ENCODE measurements around the gene C17orf78.
"Not testable (repeated sequence)": the region's sequence is repeated elsewhere in the genome, so short reads cannot be mapped to it uniquely, and the experiment has no call there.

The C17orf78 gene

GRCh38 chr17:37399265-37399803, 23.5 kb downstream of the C17orf78 start:
- no peak overlapping the region for H3K9ac ChIP-seq (ENCODE audit: low read depth, low read length, poor library complexity, severe bottlenecking)
- no peak overlapping the region for H3K4me3 ChIP-seq (ENCODE audit: low read length, poor library complexity, severe bottlenecking)
- no peaks in the 10 kb centered on the region for H3F3A ChIP-seq (ENCODE audit: low read depth)
- no peak overlapping the region for H2AFZ ChIP-seq (ENCODE audit: low read length)
- H3K4me1 ChIP-seq (ENCODE audit: insufficient read depth, low read length, poor library complexity, severe bottlenecking): peaks cover 11% of the 10 kb centered on the region
- peaks cover 10% of the 10 kb centered on the region; the same call in 1 of the 2 replicates for H3K79me2 ChIP-seq (ENCODE audit: insufficient read depth, low read length)
- no peaks in the 10 kb centered on the region for H3K9me2 ChIP-seq (replicated peaks; ENCODE audit: low read depth, low read length)
- H3K9me3 ChIP-seq (ENCODE audit: insufficient read depth, low read depth, low read length): no peaks in the 10 kb centered on the region
- no peaks in the 10 kb centered on the region for H4K20me1 ChIP-seq (ENCODE audit: insufficient read depth, low read length, poor library complexity, severe bottlenecking)
- H3K36me3 ChIP-seq (ENCODE audit: insufficient read depth, low read length): no peaks in the 10 kb centered on the region
- no peaks in the 10 kb centered on the region for H3K27me3 ChIP-seq (ENCODE audit: insufficient read depth, low read length, poor library complexity, severe bottlenecking)
- no peak overlapping the region for H3K4me2 ChIP-seq (ENCODE audit: low read depth, low read length, poor library complexity, severe bottlenecking)
- no peak for TF ChIP-seq EZH2phosphoT487 (IDR thresholded peaks at IDR 0.05; ENCODE audit: borderline replicate concordance)
- no peak for TF ChIP-seq CTCF (conservative IDR thresholded peaks at IDR 0.05; ENCODE audit: low read length)

- Histone ChIP-seq H3K4me2 (ENCODE audit: low read depth, low read length, poor library complexity, severe bottlenecking) (no peak overlapping the region), H2AFZ (ENCODE audit: low read length) (no peak overlapping the region), H3K27me3 (ENCODE audit: insufficient read depth, low read length, poor library complexity, severe bottlenecking) (no peaks in the 10 kb centered on the region), H3K9ac (ENCODE audit: low read depth, low read length, poor library complexity, severe bottlenecking) (no peak overlapping the region), H3K36me3 (ENCODE audit: insufficient read depth, low read length) (no peaks in the 10 kb centered on the region), H3F3A (ENCODE audit: low read depth) (no peaks in the 10 kb centered on the region), H3K4me1 (ENCODE audit: insufficient read depth, low read length, poor library complexity, severe bottlenecking) (peaks cover 21% of the 10 kb centered on the region), H3K9me3 (ENCODE audit: insufficient read depth, low read depth, low read length) (no peaks in the 10 kb centered on the region), H4K20me1 (ENCODE audit: insufficient read depth, low read length, poor library complexity, severe bottlenecking) (no peaks in the 10 kb centered on the region), H3K9me2 (replicated peaks; ENCODE audit: low read depth, low read length) (no peaks in the 10 kb centered on the region), H3K79me2 (ENCODE audit: insufficient read depth, low read length) (peaks cover 20% of the 10 kb centered on the region), H3K4me3 (ENCODE audit: low read length, poor library complexity, severe bottlenecking) (no peak overlapping the region)
- TF ChIP-seq CTCF (conservative IDR thresholded peaks at IDR 0.05; ENCODE audit: low read length): no peak
- TF ChIP-seq EZH2phosphoT487 (IDR thresholded peaks at IDR 0.05; ENCODE audit: borderline replicate concordance): no peak
Measured at GRCh38 chr17:37400505-37400904, 24.7 kb downstream of the C17orf78 start.

GRCh38 chr17:37405522-37405921, 29.7 kb downstream of the C17orf78 start:
- Histone ChIP-seq H3K4me1 (ENCODE audit: insufficient read depth, low read length, poor library complexity, severe bottlenecking) (peaks cover 50% of the 10 kb centered on the region), H3K4me3 (ENCODE audit: low read length, poor library complexity, severe bottlenecking) (peak overlapping the region; percentile 86), H3K9ac (ENCODE audit: low read depth, low read length, poor library complexity, severe bottlenecking) (peak overlapping the region; percentile 98), H3K79me2 (ENCODE audit: insufficient read depth, low read length) (peaks cover 64% of the 10 kb centered on the region), H3K4me2 (ENCODE audit: low read depth, low read length, poor library complexity, severe bottlenecking) (peak overlapping the region; percentile 74)
- H3K9me3 ChIP-seq (ENCODE audit: insufficient read depth, low read depth, low read length); H3K36me3 ChIP-seq (ENCODE audit: insufficient read depth, low read length); H3K27me3 ChIP-seq (ENCODE audit: insufficient read depth, low read length, poor library complexity, severe bottlenecking); H4K20me1 ChIP-seq (ENCODE audit: insufficient read depth, low read length, poor library complexity, severe bottlenecking); H2AFZ ChIP-seq (ENCODE audit: low read length); H3F3A ChIP-seq (ENCODE audit: low read depth); H3K9me2 ChIP-seq (replicated peaks; ENCODE audit: low read depth, low read length): not testable (repeated sequence)

- no peaks in the 10 kb centered on the region for H3K27me3 ChIP-seq (ENCODE audit: insufficient read depth, low read length, poor library complexity, severe bottlenecking)
- no peaks in the 10 kb centered on the region for H3K9me2 ChIP-seq (replicated peaks; ENCODE audit: low read depth, low read length)
- H3K79me2 ChIP-seq (ENCODE audit: insufficient read depth, low read length): peaks cover 68% of the 10 kb centered on the region
- peak overlapping the region; percentile 74 for H3K4me2 ChIP-seq (ENCODE audit: low read depth, low read length, poor library complexity, severe bottlenecking)
- no peaks in the 10 kb centered on the region for H3K9me3 ChIP-seq (ENCODE audit: insufficient read depth, low read depth, low read length)
- H3K4me1 ChIP-seq (ENCODE audit: insufficient read depth, low read length, poor library complexity, severe bottlenecking): peaks cover 52% of the 10 kb centered on the region
- H2AFZ ChIP-seq (ENCODE audit: low read length): peak overlapping the region; percentile 91
- no peaks in the 10 kb centered on the region for H3K36me3 ChIP-seq (ENCODE audit: insufficient read depth, low read length)
- peak overlapping the region; percentile 98 for H3K9ac ChIP-seq (ENCODE audit: low read depth, low read length, poor library complexity, severe bottlenecking)
- peak overlapping the region; percentile 86 for H3K4me3 ChIP-seq (ENCODE audit: low read length, poor library complexity, severe bottlenecking)
- no peaks in the 10 kb centered on the region for H4K20me1 ChIP-seq (ENCODE audit: insufficient read depth, low read length, poor library complexity, severe bottlenecking)
- H3F3A ChIP-seq (ENCODE audit: low read depth): no peaks in the 10 kb centered on the region
- TF ChIP-seq CTCF (conservative IDR thresholded peaks at IDR 0.05; ENCODE audit: low read length) (no peak), EZH2phosphoT487 (IDR thresholded peaks at IDR 0.05; ENCODE audit: borderline replicate concordance) (no peak)
Measured at GRCh38 chr17:37405955-37406634, 30.3 kb downstream of the C17orf78 start.
